Suppressor macrophage treated with lipopolysaccharide for 1 hour (primary cell): ENCODE data around the gene SLCO6A1.
A peak's percentile ranks its signal among the peaks of the same experiment; 100 is the strongest.

ENCODE experiments used
- DNase-seq, 3 donors: peaks; one replicate each; pipeline ENCODE4 v3.0.0-alpha.2; 2020 to 2022

SLCO6A1 gene

DNA sequence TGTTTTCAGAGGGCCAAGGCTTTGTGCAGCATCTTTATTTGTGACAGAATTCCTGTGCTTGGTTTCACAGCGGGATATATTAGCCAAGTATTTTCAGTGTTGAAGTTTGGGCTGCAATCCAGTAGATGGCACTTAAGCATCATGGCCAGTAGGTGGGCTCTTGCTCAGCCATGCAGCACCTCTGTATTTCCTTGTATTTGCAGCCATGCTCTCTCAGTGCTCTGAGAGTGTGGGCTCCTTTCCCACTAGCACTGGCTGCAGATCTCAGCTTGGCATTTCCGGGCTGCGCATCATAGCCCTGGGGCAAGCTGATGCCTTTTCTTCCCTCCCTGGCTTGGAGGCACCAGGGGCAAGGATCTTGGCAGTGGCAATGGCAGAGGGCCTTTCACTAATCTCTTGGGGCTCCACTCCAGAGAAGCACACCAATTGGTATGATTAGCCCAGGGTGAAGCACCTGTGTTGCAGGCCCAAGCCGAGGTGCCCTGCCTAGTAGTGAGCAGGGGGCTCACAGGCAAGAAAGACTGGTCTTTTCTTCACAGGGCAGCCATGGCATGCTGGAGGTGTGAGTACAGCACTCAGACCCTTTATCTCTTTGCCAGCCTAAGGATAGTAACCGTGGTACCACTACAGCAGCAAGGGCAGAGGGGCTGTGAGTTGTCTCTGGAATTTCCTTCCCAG lies 48.3 kb downstream of the SLCO6A1 start:
- DNase-seq = peak in 1 of 3 donors; percentile 4

- no peak for DNase-seq
Measured at GRCh38 chr5:102433473-102433872, 65.3 kb downstream of the SLCO6A1 start.

- DNase-seq = no peak
Measured at GRCh38 chr5:102421647-102422046, 77.2 kb downstream of the SLCO6A1 start.

GRCh38 chr5:102418531-102418930 lies 80.3 kb downstream of the SLCO6A1 start:
- DNase-seq = no peak

DNA sequence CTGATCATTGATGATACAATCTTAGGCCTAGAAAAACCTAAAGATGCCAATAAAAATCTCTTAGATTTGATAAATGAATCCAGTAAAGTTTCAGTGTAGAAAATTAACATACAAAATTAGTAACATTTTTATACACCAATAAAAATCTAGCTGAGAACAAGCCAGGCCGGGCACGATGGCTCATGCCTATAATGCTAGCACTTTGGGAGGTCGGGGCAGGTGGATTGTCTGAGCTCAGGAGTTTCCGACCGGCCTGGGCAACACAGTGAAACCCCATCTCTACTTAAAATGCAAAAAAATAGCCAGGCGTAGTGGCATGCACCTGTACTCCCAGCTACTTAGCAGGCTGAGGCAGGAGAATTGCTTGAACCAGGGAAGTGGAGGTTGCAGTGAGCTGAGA lies 84.4 kb downstream of the SLCO6A1 start:
- no peak for DNase-seq

DNA sequence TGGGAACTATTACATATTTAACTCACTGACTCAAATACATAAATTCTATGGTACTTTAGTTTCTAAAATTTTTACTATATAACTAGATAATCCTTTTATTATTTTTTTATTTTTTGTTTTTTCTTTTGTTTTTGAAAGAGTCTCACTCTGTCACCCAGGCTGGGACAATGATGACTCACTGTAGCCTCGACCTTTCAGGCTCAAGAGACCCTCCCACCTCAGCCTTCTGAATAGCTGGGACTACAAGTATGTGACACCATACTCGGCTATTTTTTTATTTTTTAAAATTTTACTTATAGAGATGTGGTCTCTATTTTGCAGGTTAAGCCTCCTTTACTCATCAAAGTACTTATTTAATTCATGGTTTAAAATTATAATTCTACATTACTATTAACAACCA lies 110.6 kb downstream of the SLCO6A1 start:
- no peak for DNase-seq

DNA sequence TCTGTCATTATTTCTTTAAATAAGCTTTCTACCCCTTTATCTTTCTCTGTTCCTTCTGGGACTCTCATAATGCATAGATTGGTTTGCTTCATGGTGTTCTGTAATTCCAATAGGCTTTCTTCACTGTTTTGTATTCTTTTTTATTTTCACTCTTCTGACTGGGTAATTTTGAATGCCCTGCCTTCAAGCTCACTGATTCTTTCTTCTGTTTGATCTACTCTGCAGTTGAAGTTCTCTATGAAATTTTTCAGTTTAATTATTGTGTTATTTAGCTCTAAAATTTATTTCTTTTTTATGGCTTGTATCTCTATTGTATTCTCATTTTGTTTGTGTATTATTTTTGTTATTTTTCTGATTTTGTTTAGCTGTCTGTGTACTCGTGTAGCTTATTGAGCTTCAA lies 113.4 kb downstream of the SLCO6A1 start:
- no peak for DNase-seq

- DNase-seq = no peak
Measured at GRCh38 chr5:102380174-102380573, 118.6 kb downstream of the SLCO6A1 start.

DNA sequence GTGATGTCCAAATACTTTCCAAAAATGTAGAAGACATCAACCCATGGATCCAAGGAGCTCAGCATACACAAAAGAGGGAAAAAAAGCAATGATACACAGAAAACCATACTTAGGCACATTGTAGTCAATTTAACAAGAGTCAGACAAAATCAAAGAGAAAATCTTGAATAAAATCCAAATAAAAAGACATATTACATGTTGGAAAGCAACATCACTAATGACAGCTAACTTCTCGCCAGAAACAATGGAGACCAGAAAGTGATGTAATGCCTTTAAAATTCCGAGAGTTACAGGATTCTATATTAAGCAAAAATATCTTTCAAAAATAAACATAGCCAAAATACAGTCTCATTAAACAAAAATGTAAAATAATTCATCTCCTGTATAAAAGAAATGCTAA lies 122.9 kb downstream of the SLCO6A1 start:
- no peak for DNase-seq

- no peak for DNase-seq
Measured at GRCh38 chr5:102375272-102375671, 123.5 kb downstream of the SLCO6A1 start.

DNA sequence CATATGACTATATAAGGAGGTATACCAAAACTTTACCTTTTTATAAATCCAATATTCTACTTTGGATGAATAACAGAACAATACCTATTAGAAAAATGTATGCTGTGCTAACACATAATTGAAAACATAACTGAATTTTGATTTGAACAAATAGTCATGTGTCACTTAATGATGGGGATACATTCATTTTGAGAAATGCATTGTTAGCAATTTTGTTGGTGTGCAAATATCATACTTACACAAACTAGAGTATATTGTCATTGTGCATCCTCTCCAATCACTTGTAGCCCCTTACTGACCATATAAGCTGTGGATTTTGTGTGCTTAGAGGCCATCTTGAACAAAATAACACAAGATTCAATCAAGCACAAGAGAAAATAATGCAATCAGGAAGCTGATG lies 130.4 kb downstream of the SLCO6A1 start:
- no peak for DNase-seq

- DNase-seq = no peak
Measured at GRCh38 chr5:102341681-102342288, 157.0 kb downstream of the SLCO6A1 start.

- no peak for DNase-seq
Measured at GRCh38 chr5:102324714-102325113, 174.1 kb downstream of the SLCO6A1 start.
